Muscle layer of duodenum (tissue), 2 donors: ENCODE results near the gene FOXL1.

Experiments used
- H3K27ac ChIP-seq: one replicate; pipeline ENCODE4 v1.7.0; 2013; ENCODE audit warnings: mild to moderate bottlenecking, low read length
- H3K27me3 ChIP-seq: one replicate; pipeline ENCODE4 v1.7.0; 2013; ENCODE audit warnings: low read depth, mild to moderate bottlenecking, control low read depth, low read length
- H3K36me3 ChIP-seq, 2 donors: one replicate each; pipeline ENCODE4 v1.7.0; 2013; ENCODE audit warnings: low read length in 2 of 2, control low read depth in 1 of 2, mild to moderate bottlenecking in 1 of 2; ENCODE audit not compliant: insufficient read depth in 2 of 2, control insufficient read depth in 1 of 2
- H3K4me1 ChIP-seq, 2 donors: one replicate each; pipeline ENCODE4 v1.7.0; 2013; ENCODE audit warnings: low read length in 2 of 2, mild to moderate bottlenecking in 2 of 2, control low read depth in 1 of 2, moderate library complexity in 1 of 2; ENCODE audit not compliant: insufficient read depth in 2 of 2, control insufficient read depth in 1 of 2
- H3K4me3 ChIP-seq, 2 donors: one replicate each; pipeline ENCODE4 v1.7.0; 2013; ENCODE audit warnings: low read length in 2 of 2, low read depth in 1 of 2, mild to moderate bottlenecking in 1 of 2
- H3K9me3 ChIP-seq, 2 donors: one replicate each; pipeline ENCODE4 v1.7.0; 2013; ENCODE audit warnings: low read length in 2 of 2, control low read depth in 1 of 2, mild to moderate bottlenecking in 1 of 2; ENCODE audit not compliant: control insufficient read depth in 1 of 2
- donor health status: healthy.

FOXL1 gene

DNA sequence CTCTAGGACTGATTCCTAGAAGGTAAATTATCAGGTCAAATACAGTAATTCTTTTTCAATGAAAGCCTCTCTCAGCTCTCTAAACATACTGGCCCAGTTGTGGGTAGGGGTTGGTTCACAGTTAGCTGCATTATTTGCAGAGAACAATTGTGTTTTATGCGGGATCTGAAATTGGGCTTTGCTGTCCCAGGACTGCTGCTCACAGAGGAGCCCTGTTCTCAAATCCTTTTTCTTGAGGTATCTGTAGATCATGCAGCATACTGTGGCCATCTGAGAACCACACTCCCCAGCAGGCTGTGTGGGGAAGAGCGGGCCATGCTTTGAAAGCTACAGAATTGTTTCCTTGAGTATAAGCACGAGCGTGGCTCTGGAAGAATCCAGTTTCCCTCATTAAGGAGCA is 40.9 kb upstream of the FOXL1 start:
- Histone ChIP-seq H3K27ac (no peak overlapping the region), H3K4me3 (no peak overlapping the region), H3K27me3 (no peaks in the 10 kb centered on the region), H3K4me1 (no peaks in the 10 kb centered on the region), H3K36me3 (peaks cover 47 to 62% of the 10 kb centered on the region in 2 donors), H3K9me3 (no peaks in the 10 kb centered on the region)

DNA sequence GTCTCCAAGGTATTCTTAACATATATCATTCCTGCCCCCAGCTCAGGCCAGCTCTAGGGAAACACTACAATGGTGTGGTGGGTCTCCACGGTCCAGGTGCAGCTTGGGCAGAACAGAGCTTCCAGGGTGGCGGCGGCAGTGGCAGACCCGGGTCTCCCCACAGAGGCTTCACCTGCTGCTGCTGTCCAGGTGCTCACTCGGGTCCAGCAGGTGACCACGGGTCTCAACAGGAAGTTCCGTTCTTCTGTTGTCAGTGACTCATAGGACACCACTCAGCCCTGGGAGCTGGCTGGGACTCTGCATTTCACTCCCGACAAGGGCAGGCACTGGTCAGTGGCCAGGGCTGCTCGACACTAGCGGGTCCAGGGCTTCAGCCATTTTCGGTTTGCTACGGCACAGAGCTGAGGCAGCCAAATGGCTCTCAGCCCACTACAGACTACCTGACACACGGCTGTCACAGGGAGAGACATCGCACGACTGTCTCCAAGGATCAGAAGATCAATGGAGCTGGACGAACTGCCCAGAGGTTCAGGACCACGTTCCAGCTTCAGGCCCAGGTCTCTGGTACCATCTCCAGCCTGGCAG is 40.1 kb upstream of the FOXL1 start:
- no peak overlapping the region for H3K4me3 ChIP-seq
- H3K36me3 ChIP-seq, result peaks cover 50 to 70% of the 10 kb centered on the region in 2 donors
- H3K9me3 ChIP-seq, result no peaks in the 10 kb centered on the region
- no peaks in the 10 kb centered on the region for H3K27me3 ChIP-seq
- H3K27ac ChIP-seq, result no peak overlapping the region
- no peaks in the 10 kb centered on the region for H3K4me1 ChIP-seq

DNA sequence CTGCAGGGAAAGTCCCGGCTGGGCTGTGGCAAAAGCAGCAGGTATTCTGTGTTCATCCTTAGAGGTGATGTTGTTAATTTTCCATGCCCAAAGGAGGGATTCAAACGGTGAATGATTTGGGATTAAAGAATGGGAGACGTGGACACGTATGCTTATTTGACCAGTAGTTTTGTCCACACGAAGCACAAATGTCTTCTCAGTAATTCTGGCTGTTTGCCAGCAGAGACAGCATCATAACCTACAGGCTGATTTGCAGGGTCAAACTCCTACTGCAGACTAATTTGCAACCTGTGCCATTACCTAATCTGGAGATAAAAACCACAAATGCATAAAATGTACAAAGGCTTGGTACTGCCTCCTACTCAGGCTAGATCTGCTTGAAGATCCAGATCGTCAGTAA is 37.5 kb upstream of the FOXL1 start:
- Histone ChIP-seq H3K4me1 (no peaks in the 10 kb centered on the region), H3K27me3 (no peaks in the 10 kb centered on the region), H3K9me3 (no peaks in the 10 kb centered on the region), H3K36me3 (peaks cover 50 to 87% of the 10 kb centered on the region in 2 donors), H3K4me3 (no peak overlapping the region), H3K27ac (no peak overlapping the region)

DNA sequence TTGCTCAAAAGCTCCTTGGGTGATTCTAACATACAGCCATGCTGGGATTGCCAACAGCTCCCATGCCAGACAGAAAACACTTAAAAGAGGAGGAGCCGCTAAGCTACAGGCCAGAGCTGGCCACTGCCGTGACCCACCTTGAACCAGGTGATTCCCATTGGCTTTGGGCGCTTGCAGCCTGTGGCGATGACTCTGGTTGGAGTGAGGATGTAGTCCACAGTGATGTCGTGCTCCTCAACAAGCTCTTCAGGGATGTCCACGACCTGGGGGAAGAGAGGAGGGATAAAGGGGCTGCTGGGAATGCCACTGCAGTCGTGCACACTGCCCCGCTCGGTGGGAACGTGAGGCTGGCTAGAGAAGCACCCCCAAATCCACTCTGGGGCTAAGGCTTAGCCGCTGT is 36.8 kb upstream of the FOXL1 start:
- Histone ChIP-seq H3K9me3 (no peaks in the 10 kb centered on the region), H3K36me3 (peaks cover 50 to 87% of the 10 kb centered on the region in 2 donors), H3K4me1 (no peaks in the 10 kb centered on the region), H3K27ac (no peak overlapping the region), H3K4me3 (no peak overlapping the region), H3K27me3 (no peaks in the 10 kb centered on the region)

DNA sequence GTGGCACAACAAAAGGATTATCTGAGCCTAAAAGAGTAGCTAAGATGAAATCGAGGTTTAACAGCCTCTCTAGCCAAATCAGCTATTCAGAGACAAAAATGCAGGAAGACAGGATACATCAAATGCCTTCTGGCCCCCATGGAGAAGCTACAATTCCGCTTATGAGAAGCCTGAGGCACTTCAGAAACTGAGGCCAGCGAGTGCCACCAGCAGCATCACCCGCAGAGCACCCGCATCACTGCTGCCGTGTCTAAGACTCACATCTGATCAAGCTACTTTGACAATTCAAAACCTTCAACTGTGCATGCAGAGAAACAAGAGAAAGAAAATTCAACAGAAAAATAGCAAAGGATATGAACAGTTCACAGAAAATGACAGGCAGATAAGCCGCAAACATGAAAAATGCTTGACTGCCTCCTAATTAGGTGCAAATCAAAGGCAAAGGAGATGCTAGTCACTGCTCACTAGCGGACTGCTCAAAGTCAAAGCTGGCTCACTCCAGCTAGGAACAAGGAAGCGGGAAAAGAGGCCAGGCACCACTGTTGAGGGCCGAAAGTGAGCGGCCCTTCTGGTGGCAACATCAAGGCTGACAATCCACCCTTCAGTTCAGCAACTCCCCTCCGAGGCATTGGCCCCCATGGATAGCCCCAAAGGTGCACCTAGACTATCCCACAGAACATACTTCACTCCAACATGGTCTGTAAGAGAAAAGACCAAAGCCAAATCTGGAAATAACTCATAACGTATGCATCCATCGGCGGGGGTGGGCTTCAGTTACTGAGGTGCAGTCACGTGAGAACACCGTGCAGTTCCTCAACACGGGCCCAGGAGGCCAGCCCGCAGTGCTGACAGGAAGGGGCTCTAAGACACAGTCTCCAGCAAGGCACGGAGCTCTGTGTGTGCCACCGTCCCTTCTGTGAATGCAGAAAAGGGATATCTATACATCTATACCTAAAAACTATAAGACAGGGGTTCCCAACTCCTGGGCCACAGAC is 35.3 kb upstream of the FOXL1 start:
- no peak overlapping the region for H3K4me3 ChIP-seq
- no peaks in the 10 kb centered on the region for H3K27me3 ChIP-seq
- H3K4me1 ChIP-seq, result no peaks in the 10 kb centered on the region
- no peaks in the 10 kb centered on the region for H3K9me3 ChIP-seq
- H3K27ac ChIP-seq, result no peak overlapping the region
- H3K36me3 ChIP-seq, result peaks cover 53 to 87% of the 10 kb centered on the region in 2 donors

DNA sequence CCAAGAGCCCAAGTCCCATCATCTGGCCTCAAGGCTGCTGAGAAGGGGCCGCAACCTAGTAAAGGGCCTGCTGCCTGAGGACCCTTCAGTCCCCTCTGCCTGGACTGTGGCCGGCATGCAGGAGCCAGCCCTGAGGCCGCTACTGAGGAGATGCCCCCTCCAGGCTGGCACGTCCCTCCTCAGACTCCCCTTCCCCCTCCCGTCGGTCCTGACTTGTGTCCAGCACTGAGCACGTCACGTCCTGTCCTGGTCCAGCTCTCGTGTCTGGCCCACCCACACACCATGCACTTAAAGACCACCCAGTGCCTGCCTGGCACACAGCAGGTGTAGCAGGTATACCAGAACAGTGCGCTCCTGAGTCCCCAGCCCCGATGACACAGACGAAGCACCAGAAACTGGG is 32.9 kb upstream of the FOXL1 start:
- peaks cover 38 to 83% of the 10 kb centered on the region in 2 donors for H3K36me3 ChIP-seq

DNA sequence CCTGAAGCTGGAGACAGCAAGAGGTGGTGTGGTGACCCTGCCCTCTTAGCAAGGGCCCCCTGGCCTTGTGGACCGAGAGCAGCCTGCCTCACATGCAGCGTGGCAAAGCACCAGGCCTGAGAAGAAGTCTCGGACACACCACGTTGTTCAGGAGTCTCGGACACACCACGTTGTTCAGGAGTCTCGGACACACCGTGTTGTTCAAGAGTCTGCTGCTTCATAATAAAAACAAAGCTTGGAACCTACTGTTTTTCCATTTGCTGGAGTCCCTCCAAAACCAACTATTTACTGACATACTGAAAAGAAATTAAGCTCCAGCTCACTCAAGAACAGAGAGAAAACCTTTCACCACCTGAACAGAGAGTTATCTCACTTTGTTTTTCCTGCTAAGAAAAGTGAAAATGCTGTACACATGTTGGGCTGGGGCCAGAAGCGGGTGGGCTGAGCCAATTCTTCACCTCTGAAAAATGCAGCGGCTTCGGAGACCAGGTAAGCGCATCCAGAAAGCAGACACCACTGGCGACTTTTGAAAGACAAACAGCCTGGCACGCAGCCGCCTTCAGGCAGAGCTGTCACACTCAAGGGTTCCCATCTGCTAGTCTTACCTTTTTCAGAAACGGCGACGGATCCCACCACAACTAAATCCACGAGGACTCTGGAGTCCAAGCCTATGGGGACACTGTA is 32.3 kb upstream of the FOXL1 start:
- Histone ChIP-seq H3K27ac (no peak overlapping the region), H3K4me3 (no peak overlapping the region), H3K9me3 (no peaks in the 10 kb centered on the region), H3K36me3 (peaks cover 33 to 77% of the 10 kb centered on the region in 2 donors), H3K4me1 (no peaks in the 10 kb centered on the region), H3K27me3 (no peaks in the 10 kb centered on the region)

More for the DNA sequence above, 32.9 kb upstream of the FOXL1 start:
- Histone ChIP-seq H3K4me1 (no peaks in the 10 kb centered on the region), H3K27me3 (no peaks in the 10 kb centered on the region), H3K4me3 (no peak overlapping the region), H3K9me3 (no peaks in the 10 kb centered on the region), H3K27ac (no peak overlapping the region)

DNA sequence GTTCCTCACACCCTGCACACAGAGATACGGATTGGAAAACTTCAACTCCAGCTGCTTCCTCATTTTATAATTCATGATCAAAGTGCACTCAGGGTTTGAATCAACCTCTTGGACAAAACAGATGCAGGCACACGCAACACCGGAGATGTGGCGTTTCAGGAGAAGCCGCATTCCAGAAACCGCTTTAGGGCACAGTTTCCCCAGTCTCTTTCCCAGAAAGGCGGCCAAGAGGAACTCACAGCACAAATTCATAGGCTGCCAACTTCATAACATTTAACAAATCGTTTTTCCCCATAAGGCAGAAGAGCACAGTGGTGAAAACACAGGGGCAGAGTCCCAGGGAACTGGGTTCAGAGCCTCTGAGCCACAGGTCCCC is 31.7 kb upstream of the FOXL1 start:
- Histone ChIP-seq H3K27me3 (no peaks in the 10 kb centered on the region), H3K4me3 (no peak overlapping the region), H3K9me3 (no peaks in the 10 kb centered on the region), H3K36me3 (peaks cover 33 to 76% of the 10 kb centered on the region in 2 donors), H3K4me1 (no peaks in the 10 kb centered on the region), H3K27ac (no peak overlapping the region)

DNA sequence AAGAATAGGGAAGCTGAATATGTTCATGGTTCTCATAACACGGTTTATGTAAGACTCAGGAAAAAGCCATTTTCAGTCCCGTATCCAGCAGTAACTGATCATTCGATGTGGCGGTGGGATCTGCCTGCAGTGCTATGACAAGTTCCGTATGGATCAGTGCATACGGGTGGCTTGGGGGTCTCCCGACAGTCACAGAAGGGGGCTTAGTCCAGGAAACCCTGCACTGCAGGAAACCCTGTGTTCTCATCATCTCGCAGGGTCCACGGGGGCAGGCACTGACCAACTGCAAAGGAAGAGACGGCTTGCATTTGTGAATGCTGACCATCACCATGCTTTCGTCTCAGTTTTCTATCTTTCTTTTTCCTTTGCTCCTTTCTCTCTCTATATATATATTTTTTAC is 31.1 kb upstream of the FOXL1 start:
- H3K9me3 ChIP-seq, result no peaks in the 10 kb centered on the region
- peaks cover 28 to 75% of the 10 kb centered on the region in 2 donors for H3K36me3 ChIP-seq
- no peaks in the 10 kb centered on the region for H3K27me3 ChIP-seq
- no peak overlapping the region for H3K4me3 ChIP-seq
- no peak overlapping the region for H3K27ac ChIP-seq
- no peaks in the 10 kb centered on the region for H3K4me1 ChIP-seq

DNA sequence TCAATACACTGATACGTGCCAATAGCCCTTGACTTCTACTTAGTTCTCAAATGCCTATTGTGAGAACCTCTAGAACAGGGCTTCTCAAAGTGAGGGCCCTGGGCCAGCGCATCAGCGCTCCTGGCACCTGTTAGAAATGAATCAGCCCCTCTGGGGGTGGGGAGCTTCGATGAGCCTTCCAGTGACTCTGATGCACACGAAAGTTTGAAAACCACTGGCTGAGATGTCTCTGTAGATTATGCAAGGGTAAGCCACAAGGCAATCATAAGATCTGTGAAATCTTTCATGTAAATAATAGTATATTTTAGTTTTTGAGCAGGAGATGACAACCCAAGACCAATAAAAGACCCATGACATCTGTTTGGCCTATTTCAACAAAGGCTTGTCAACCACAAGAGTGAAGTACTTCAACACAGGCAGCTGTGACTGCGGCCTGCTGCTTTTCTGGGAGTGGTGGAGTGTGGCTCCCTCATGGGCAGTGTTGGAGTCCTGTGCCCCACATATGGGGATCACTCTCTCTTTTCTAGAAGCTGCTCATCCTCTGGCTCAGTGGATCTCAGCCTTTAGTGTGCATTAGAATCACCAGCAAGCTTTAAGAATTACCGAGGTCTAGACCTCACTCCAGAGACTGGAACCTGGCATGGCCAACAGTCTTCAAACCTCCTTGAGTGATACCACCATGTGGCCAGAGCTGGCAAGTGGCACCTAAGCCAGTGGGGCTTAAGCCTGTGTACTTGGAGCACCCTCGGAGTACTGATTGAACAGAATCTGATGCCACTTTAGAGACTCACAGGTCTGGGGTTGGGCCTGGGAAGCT is 29.1 kb upstream of the FOXL1 start:
- Histone ChIP-seq H3K36me3 (peaks cover 23 to 62% of the 10 kb centered on the region in 2 donors), H3K27ac (no peak overlapping the region), H3K9me3 (no peaks in the 10 kb centered on the region), H3K4me1 (peaks cover 2 to 4% of the 10 kb centered on the region in 2 donors), H3K4me3 (no peak overlapping the region), H3K27me3 (no peaks in the 10 kb centered on the region)

DNA sequence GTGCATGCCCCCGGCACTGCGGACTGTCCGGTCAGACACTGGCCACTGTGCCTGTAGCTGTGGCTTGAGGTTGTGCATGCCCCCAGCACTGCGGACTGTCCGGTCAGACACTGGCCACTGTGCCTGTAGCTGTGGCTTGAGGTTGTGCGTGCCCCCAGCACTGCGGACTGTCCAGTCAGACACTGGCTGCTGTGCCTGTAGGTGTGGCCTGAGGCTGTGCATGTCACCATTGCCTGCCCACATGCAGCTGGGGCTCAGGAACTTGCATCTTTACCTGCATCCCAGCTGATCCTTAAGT is 28.5 kb upstream of the FOXL1 start:
- H3K36me3 ChIP-seq, result peaks cover 23 to 59% of the 10 kb centered on the region in 2 donors
- H3K4me3 ChIP-seq, result no peak overlapping the region

More for the DNA sequence above, 28.5 kb upstream of the FOXL1 start:
- H3K27ac ChIP-seq, result no peak overlapping the region
- peaks cover 5 to 7% of the 10 kb centered on the region in 2 donors for H3K4me1 ChIP-seq
- no peaks in the 10 kb centered on the region for H3K9me3 ChIP-seq
- H3K27me3 ChIP-seq, result no peaks in the 10 kb centered on the region
